GF-D8 (cell line): ENCODE data around the gene CLDN5.

Source experiments
- DNase-seq: peaks from one replicate; lab custom pipeline; 2025; lab: John Stamatoyannopoulos, UW

The CLDN5 gene

DNA sequence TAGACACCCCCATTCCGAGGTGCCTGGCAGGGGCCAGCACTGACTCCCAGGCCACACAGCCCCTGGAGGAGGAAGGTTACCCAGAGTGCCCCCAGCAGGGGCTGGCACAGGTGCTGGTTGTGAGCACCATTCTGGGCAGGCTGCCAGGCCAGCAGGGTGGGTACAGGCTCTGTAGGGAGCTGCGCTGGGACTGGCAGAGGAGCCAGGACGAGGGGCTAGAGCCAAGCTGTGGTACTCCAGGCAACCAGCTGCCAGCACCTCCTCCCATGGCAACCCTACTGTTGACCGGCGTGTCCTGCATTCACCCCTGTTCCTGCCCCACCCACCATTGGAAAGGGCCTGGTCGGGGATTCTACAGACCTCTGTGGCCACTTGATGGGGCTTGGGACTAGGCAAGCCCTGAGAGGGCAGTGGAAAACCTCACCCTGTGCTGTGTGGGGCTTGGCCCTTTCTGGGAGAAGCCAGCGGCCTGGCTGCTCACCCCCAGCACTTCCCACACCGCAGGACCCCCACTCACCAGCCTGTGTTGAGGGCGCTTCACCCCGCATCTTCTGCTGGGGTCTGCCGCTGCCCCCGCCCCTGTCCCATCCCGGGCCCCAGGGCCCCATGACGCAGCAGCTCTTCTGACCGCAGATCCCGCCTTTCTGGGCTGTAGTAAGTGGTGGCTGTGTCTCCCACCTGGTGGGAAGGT, 1.9 kb downstream of the CLDN5 start:
- DNase-seq: no peak

DNA sequence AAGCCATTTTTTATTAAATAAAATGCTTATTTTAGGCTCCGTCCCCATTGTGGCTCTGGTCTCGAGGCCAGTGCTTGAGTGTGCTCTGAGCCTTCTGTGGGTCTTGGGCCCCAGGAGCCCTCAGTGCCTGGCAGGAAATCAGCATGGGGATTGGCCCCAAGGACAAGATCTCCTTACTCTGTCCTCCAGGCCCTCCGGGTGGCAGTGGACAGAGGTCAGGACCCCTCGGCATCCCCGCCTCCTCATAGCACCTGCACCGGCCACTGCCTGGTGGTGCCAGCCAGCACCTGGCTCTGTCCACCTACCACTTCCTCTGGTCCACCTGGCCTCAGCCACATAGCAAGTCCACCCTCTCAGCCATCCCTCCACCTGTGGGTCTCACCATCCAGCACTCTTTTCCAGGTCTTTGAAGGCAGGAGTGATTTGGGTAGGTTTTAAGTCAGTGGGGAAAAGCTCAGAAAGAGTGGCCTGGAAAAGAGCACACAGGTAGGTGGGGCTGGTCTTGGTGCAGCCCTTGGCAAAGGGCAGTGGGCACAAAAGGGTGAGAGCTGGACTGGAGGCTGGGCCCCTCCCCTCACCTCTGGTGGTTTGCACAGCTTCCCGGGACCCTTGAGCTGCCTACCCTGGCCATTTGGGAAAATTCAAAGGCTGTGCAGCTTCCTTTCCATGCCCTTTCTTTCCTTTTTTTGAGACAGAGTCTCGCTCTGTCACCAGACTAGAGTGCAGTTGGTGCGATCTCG, 3.5 kb downstream of the CLDN5 start:
- DNase-seq: no peak

DNA sequence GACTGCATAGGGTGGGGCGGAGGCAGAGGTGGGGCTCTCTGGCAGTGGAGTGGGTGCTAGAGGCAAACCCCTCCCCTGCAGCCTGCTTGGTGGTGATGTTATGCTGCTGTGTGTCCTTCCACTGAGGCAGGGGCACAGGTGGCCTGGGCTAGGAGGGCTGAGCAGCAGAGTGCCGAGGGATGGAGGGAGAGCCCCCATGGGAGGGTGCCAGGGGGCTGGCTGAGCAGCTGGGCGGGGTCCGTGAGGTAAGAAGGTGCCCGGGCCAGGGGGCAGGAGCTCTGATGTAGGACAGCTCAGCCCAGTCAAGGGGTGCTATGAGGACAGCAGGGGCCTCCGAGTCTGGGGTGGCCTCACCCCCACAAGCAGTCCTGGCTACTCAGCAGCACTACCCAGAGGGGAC, 4.2 kb downstream of the CLDN5 start:
- DNase-seq: no peak

DNA sequence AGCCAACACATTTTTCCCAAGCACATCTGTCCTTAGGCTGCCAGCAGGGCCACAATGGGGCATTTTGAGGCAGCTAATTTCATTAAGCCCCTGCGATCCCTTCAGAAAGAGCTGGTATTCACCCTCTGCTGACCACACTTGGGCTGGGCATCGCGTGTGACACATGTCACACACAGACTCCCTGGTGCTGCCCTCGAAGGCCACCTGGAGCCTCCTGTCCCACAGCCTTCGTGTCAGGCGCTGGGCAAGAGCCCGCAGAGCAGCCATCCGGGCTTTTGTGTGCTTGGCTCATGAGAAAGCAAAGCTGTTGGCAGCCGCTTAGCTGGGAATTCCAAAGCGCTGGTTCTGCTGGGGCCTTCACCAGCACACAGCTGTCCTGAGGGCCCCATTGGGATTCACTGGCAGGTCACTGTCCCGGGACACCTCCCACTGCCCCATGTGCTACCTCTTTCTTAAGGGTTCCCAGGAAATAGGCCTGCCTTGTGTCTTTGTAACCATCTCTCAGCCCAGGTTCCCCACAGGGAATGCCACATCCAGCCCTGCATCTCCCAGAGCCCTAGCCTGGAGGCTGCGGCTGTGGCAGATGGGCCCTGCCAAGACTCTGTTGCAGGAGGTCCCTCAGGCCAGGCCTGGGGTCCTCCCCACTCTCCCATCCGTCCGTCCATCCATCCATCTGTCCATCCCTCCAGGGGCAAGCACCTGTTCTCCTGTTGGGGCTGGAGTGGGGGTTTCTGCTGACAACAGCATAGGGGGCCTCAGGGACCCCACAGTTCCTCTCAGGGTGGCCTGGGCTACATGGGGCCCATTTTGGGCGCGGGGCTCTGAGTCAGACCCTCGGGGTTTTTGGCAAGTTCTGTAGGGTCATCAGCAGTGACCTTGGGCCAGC, 4.9 kb downstream of the CLDN5 start:
- DNase-seq: no peak

GRCh38 chr22:19518635-19519034, 5.6 kb downstream of the CLDN5 start:
- DNase-seq: no peak

- DNase-seq: no peak
Measured at GRCh38 chr22:19517919-19518611, 6.1 kb downstream of the CLDN5 start.

DNA sequence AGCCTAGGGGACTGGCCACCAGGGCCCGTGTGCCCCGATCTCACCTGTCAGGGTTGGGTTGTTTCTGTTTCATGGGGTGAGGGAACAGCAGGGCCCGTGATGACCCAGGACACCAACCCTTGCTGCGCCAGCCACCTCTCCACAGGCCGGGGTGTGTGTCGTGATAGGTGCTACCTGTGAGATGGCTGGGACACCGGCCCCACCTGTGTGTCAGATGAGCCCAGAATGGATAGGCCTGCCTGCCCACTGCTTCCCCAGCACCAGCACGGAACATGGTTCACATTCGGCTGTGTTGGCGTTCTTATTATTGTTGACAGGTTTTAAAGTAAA, 7.1 kb downstream of the CLDN5 start:
- no peak for DNase-seq

- DNase-seq: no peak
Measured at GRCh38 chr22:19516378-19517170, 7.6 kb downstream of the CLDN5 start.

DNA sequence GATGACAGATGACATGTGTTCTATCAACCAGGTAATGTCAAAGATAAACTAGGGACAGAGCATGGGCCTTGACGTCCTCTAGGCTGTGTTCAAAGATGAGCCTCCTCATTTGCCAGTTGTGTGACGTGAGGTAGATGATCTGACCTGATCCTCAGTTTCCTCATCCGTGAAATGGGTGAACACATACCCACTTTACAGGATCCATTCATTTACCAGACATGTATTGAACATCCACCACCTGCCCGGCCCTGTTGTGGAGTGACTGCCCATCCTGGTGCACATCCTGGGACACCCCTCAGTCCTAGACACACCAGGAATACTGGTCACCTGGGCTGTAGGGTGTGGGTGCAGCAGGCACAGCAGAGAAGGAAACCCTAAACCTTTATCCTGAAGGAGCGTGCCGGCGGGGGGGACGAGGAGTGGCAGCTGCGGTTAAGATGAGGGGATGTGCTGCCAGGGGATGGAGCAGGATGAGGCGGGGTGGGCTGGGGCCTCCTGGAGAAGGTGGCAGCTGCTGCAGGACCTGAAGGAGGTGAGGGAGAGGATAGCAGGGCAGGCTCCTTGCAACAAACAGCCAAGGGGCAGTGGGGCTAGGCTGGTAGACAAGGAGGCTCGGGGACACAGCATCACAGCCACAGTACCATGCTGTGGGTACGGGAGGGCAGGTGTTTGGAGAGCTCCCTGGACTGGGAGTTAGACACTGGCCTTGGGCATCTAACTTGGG, 8.4 kb downstream of the CLDN5 start:
- DNase-seq: no peak

DNA sequence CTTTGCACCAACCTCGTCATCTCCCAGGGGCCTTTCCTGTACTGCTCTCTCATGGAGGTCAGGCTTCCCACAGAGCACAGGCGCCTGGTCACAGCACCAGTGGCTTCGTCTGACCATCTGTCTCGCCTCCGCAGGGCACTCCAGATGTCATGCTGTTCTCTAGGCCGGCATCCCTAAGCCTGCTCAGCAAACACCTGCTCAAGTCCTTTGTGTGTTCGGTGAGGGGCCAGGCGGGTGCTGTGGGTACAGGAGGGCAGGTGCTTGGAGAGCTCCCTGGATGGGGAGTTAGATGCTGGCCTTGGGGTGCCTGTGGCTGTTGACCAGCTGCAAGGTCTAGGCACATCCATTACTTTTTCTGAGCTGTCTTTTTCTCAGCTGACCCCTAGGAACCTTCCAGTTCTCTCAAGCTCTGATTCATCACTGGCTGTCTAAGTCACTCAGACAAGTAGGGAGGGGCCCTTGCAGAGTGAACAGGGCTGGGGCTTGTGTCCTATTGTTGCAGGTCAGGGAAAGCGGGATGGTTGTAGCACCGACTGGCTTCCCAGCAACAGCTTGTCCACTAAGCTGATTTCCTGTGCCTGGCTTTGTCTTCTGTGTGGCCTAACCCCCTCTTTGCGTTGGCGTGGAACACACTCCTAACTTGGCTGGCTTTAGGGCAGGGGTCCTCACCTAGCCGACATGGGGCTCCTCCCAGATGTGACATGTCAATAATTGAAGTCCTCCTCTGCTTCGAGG, 9.2 kb downstream of the CLDN5 start:
- no peak for DNase-seq

GRCh38 chr22:19513823-19514222, 10.4 kb downstream of the CLDN5 start:
- no peak for DNase-seq

DNA sequence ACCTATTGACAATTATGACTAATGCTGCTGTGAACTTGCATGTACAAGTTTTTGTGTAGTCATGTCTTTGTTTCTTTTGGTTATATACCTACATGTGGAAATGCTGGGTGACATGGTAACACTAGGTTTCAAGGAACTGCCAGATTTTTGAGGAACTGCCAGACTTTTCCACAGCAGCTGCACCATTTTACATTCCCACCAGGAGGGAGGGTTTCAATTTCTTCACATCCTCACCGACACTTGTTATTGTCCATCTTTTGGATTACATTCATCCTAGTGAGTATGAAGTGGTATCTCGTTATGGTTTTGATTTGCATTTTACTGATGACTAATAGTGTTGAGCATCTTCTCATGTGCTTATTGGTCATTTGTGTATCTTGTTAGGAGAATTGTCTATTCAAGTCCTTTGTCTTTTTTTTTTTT, 13.3 kb downstream of the CLDN5 start:
- DNase-seq: no peak

DNA sequence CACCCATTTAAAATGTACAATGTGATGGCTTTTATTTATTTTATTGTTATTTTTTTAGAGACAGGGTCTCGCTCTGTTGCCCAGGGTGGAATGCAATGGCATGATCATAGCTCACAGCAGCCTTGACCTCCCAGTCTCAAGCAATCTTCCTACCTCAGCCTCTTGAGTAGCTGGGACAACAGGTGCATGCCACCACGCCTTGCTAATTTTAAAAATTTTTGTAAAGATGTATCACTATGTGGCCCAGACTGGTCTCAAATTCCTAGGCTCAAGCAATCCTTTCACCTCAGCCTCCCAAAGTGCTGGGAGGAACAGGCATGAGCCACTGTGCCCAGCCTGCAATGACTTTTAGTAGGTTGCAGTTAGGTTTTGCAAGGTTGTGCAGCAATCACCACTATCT, 14.3 kb downstream of the CLDN5 start:
- no peak for DNase-seq

DNA sequence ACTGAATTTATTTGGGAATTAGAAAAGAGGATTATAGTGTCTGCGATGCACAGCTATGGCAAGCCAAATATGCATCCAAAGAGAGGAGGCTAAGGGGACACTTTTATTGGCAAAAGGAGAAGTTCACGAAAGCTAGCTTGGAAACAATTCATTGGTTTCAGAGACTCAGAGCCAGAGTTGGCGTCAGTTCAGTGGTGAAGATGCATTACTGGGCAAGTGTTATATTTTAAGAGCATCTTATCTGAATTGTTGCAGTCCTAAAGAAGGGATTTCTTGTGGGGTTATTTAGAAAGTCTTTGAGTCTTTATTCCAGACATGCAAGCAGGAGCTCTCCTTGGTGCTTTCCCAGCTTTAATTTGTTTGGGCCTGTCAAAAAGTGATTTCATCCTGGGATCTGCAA, 15.0 kb downstream of the CLDN5 start:
- DNase-seq: no peak

DNA sequence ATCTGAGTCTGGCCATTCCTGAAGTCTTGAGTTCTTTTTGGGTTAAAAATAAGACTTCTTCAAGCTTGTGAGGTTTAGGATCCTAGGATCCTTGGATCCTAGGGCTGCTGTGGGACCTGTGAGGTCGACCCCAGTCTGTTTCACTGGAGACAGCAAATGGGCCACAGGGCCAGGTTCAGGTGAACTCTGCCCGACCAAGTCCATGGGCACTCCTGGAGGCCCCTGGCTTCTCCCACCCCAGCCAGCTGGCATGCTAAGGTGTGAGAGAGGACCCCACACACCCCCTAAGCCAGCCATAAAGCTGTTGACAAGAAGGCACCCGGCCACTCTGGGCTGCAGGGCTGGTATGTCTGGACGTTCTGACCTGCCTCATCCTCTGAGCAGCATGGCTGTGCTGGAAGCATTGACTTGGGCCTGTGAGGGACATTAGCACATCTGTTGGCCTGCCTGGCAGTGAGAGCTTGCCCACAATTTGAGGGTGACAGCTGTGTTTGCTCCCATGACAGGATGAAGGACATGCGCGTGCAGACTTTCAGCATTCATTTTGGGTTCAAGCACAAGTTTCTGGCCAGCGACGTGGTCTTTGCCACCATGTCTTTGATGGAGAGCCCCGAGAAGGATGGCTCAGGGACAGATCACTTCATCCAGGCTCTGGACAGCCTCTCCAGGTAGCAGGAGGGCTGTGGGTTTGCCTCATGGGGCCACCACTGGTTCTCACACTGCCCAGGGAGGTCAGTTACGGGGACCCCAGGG, 16.0 kb downstream of the CLDN5 start:
- no peak for DNase-seq

DNA sequence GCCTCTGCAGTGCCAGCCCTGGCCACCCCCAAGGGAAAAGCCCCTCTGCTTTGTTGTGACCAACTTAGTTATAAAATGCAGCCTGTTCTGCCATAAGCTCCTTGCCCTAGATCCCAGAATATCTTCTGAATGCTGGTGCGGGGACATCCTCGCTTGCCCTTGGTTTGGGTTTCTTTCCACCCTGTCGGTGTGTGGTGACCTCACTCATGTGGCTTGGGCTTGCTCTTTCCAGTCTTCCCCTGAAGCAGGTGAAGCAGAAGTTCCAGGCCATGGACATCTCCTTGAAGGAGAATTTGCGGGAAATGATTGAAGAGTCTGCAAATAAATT, 16.7 kb downstream of the CLDN5 start:
- no peak for DNase-seq

GRCh38 chr22:19506212-19506611, 18.0 kb downstream of the CLDN5 start:
- no peak for DNase-seq

- DNase-seq: no peak
Measured at GRCh38 chr22:19505735-19506126, 18.5 kb downstream of the CLDN5 start.

GRCh38 chr22:19504900-19505734, 19.1 kb downstream of the CLDN5 start:
- DNase-seq: no peak
